PC-9 (cell line): ENCODE measurements around the gene USHBP1. TPM values are rescaled to one million over a fixed set of nuclear protein-coding genes. Genes with fewer than 3 reads are reported as not detected.

Source experiments
- BruUV-seq: library from RNA; stranded (reverse); fragments of 400-500 nt; replicated peaks from 2 replicates; lab custom pipeline; 2021; lab: Mats Ljungman, UMichigan
- CTCF ChIA-PET: fragments of 300-600 bp; sonication (Branson Sonifier 250); formaldehyde crosslinking; loops from one replicate; lab custom pipeline; 2022; ENCODE audit warnings: antibody characterized with exemption; lab: Charles Lee
- POLR2A ChIA-PET: fragments of 300-600 bp; sonication (Branson Sonifier 250); formaldehyde crosslinking; loops from one replicate; lab custom pipeline; 2022; ENCODE audit warnings: antibody characterized with exemption; ENCODE audit not compliant: unreplicated experiment; lab: Charles Lee
- DNase-seq, 2 experiments: peaks; one replicate each; pipeline versions ENCODE4 v3.0.0 to v3.0.0-alpha.2; 2015 to 2022; ENCODE audit warnings: mixed read lengths in 1 of 2
- H2AFZ ChIP-seq: fragments of 200-600 bp; sonication (generic); 2 replicates; pipeline ENCODE4 v1.8.1; 2017; ENCODE audit warnings: antibody characterized with exemption
- H3F3A ChIP-seq: fragments of 200-600 bp; sonication (generic); 2 replicates; pipeline ENCODE4 v1.8.1; 2017; ENCODE audit warnings: antibody characterized with exemption, mild to moderate bottlenecking, low read depth; ENCODE audit not compliant: insufficient read depth
- H3K27ac ChIP-seq: fragments of 200-600 bp; sonication (generic); 2 replicates; pipeline ENCODE4 v1.6.1; 2016; ENCODE audit warnings: mixed run types
- H3K27me3 ChIP-seq: fragments of 200-600 bp; sonication (generic); 2 replicates; pipeline ENCODE4 v1.6.1; 2016; ENCODE audit warnings: low read depth, mixed run types; ENCODE audit not compliant: insufficient read depth
- H3K36me3 ChIP-seq: fragments of 200-600 bp; sonication (generic); 2 replicates; pipeline ENCODE4 v1.6.1; 2016; ENCODE audit warnings: low read depth, mixed run types
- H3K4me1 ChIP-seq: fragments of 200-600 bp; sonication (generic); replicated peaks from 2 replicates; pipeline ENCODE4 v1.6.1; 2016; ENCODE audit warnings: mixed run types; ENCODE audit not compliant: insufficient read depth
- H3K4me2 ChIP-seq: fragments of 200-600 bp; sonication (generic); 2 replicates; pipeline ENCODE4 v1.6.1; 2017; ENCODE audit warnings: mixed run types
- H3K4me3 ChIP-seq: fragments of 200-600 bp; sonication (generic); 2 replicates; pipeline ENCODE4 v1.6.1; 2016; ENCODE audit warnings: mixed run types
- H3K79me2 ChIP-seq: fragments of 200-600 bp; sonication (generic); 2 replicates; pipeline ENCODE4 v1.6.1; 2017; ENCODE audit warnings: low read depth, mixed run types
- H3K9me2 ChIP-seq: fragments of 200-600 bp; sonication (generic); 2 replicates; pipeline ENCODE4 v1.8.1; 2017; ENCODE audit warnings: mild to moderate bottlenecking; ENCODE audit not compliant: insufficient read depth
- H3K9me3 ChIP-seq: fragments of 200-600 bp; sonication (generic); 2 replicates; pipeline ENCODE4 v1.8.1; 2016; ENCODE audit warnings: low read depth; ENCODE audit not compliant: insufficient read depth
- H4K20me1 ChIP-seq: fragments of 200-600 bp; sonication (generic); 2 replicates; pipeline ENCODE4 v1.8.1; 2017; ENCODE audit not compliant: insufficient read depth
- EZH2 ChIP-seq: fragments of 200-600 bp; sonication (generic); IDR thresholded peaks from 2 replicates; pipeline ENCODE4 v1.8.0; 2017; ENCODE audit warnings: antibody characterized with exemption, low read depth
- intact Hi-C: fragments of 100-400 bp; cut with micrococcal nuclease; formaldehyde crosslinking; loops from one replicate; pipeline ENCODE4 v1.10.0; 2022; ENCODE audit not compliant: unreplicated experiment
- total RNA-seq: library from RNA; stranded (reverse); gene quantifications from 2 replicates; pipeline ENCODE4 v1.2.3, GENCODE V29; 2021
- TF ChIP-seq, protein P1 (sequence below): fragments of 200-600 bp; sonication (generic); conservative IDR thresholded peaks from 2 replicates; pipeline ENCODE4 v1.6.1; 2017; ENCODE audit warnings: mixed run types, antibody characterized with exemption, mild to moderate bottlenecking, moderate library complexity

The USHBP1 gene
- total RNA-seq, 1 experiment from 2014 or later, result not detected

DNA sequence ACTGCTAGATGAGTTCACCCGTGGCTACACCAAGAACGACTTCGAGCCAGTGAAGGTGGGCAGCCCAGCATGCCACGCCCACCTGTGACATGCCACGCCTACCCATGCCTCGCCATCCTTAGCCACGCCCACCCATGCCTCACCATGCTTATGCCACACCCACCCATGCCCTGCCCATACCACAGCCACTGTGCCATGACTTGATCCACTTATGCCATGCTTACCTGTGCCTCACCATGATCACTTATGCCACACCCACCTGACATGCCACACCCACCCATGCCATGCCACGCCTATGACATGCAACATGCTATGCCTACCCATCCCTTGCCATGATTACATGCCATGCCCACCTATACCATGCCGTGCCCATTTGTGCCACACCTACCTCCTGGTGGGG, 62.3 kb downstream of the USHBP1 start:
- 0 out of 2 replicates have a peak, but pooled peaks cover 6% of the 10 kb centered on the region for H3K36me3 ChIP-seq
- H3K27ac ChIP-seq, result no peak overlapping the region
- no peak overlapping the region for H3K4me2 ChIP-seq
- TF ChIP-seq, protein P1, sequence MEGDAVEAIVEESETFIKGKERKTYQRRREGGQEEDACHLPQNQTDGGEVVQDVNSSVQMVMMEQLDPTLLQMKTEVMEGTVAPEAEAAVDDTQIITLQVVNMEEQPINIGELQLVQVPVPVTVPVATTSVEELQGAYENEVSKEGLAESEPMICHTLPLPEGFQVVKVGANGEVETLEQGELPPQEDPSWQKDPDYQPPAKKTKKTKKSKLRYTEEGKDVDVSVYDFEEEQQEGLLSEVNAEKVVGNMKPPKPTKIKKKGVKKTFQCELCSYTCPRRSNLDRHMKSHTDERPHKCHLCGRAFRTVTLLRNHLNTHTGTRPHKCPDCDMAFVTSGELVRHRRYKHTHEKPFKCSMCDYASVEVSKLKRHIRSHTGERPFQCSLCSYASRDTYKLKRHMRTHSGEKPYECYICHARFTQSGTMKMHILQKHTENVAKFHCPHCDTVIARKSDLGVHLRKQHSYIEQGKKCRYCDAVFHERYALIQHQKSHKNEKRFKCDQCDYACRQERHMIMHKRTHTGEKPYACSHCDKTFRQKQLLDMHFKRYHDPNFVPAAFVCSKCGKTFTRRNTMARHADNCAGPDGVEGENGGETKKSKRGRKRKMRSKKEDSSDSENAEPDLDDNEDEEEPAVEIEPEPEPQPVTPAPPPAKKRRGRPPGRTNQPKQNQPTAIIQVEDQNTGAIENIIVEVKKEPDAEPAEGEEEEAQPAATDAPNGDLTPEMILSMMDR, result no peak
- no peak for TF ChIP-seq EZH2
- no peaks in the 10 kb centered on the region for H3K9me3 ChIP-seq
- CTCF ChIA-PET, result interaction anchor here (0.5 kb wide), 1 partner anchor 136 kb away, joined by 5 read pairs; no protein-coding TSS in a partner anchor
- no peak for DNase-seq
- intact Hi-C loops, result no loop called here
- no peaks in the 10 kb centered on the region for H3K9me2 ChIP-seq
- POLR2A ChIA-PET, result no interaction called here
- H3K27me3 ChIP-seq, result no peaks in the 10 kb centered on the region
- BruUV-seq, result no TSS peak
- peaks cover 11% of the 10 kb centered on the region for H3F3A ChIP-seq
- no peaks in the 10 kb centered on the region for H4K20me1 ChIP-seq
- no peaks in the 10 kb centered on the region for H3K4me1 ChIP-seq
- no peaks in the 10 kb centered on the region for H3K79me2 ChIP-seq
- H2AFZ ChIP-seq, result no peak overlapping the region
- no peak overlapping the region for H3K4me3 ChIP-seq

DNA sequence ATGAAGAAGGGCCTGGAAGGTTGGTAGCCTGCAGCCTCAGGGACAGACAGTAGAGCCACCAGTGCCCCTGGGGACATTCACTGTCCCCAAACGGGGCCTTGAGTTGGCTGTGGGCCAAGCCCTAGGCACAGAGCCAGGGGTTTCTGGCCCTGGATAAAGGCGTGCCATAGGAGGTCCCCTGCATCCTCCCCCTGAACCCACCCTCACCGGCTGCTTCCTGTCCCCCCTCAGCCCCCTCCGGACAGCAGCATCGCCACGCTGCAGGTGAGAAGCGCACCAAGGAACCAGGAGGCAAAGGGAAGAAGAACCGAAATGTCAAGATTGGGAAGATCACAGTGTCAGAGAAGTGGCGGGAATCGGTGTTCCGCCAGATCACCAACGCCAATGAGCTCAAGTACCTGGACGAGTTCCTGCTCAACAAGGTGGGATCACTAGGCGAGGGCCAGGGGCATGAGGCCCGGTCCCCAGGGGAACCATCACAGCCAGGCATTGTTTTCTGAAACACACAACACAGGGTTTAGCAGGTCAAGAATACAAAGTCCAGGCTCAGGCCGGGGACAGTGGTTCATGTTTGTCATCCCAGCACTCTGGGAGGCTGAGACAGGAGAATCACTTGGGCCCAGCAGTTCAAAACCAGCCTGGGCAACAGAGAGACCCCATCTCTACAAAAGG, 64.0 kb downstream of the USHBP1 start:
- no peak overlapping the region for H2AFZ ChIP-seq
- ChIA-PET POLR2A (no interaction called here), CTCF (interaction anchor here (0.6 kb wide), 1 partner anchor 368 kb away, joined by 4 read pairs; no protein-coding TSS in a partner anchor)
- H3K9me3 ChIP-seq, result no peaks in the 10 kb centered on the region
- TF ChIP-seq EZH2, result no peak
- TF ChIP-seq, protein P1, result no peak
- 0 out of 2 replicates have a peak, but pooled peaks cover 6% of the 10 kb centered on the region for H3K36me3 ChIP-seq
- peaks cover 9% of the 10 kb centered on the region for H3F3A ChIP-seq
- no peaks in the 10 kb centered on the region for H4K20me1 ChIP-seq
- no peak overlapping the region for H3K4me2 ChIP-seq
- no peaks in the 10 kb centered on the region for H3K9me2 ChIP-seq
- no peaks in the 10 kb centered on the region for H3K79me2 ChIP-seq
- intact Hi-C loops, result no loop called here
- no peaks in the 10 kb centered on the region for H3K27me3 ChIP-seq
- BruUV-seq, result no TSS peak
- H3K4me1 ChIP-seq, result no peaks in the 10 kb centered on the region
- no peak overlapping the region for H3K4me3 ChIP-seq
- H3K27ac ChIP-seq, result no peak overlapping the region
- DNase-seq, result no peak

Other genes starting within 250 kb of the USHBP1 start
- 23.7 and 25.8 TPM in 2 replicates for gene CPAMD8, start 237.9 kb downstream of the USHBP1 start, total RNA-seq
- 26.5 and 30.8 TPM in 2 replicates for gene HAUS8, start 189.3 kb downstream of the USHBP1 start, total RNA-seq
- 81.2 and 103 TPM in 2 replicates for gene MYO9B, start 189.0 kb downstream of the USHBP1 start, total RNA-seq
- 19.8 and 22.5 TPM in 2 replicates for gene USE1, start 49.4 kb downstream of the USHBP1 start, total RNA-seq
- 30.6 and 34.5 TPM in 2 replicates for gene OCEL1, start 38.5 kb downstream of the USHBP1 start, total RNA-seq
- gene NR2F6, start 18.8 kb downstream of the USHBP1 start, total RNA-seq, result 90.8 and 112 TPM in 2 replicates
- gene BABAM1, start 2.7 kb upstream of the USHBP1 start, total RNA-seq, result 127 and 152 TPM in 2 replicates
- 0.65 and 1.2 TPM in 2 replicates for gene ANKLE1, start 17.2 kb upstream of the USHBP1 start, total RNA-seq
- gene ABHD8, start 38.7 kb upstream of the USHBP1 start, total RNA-seq, result 32.2 and 37.5 TPM in 2 replicates
- 64.8 and 70.8 TPM in 2 replicates for gene MRPL34, start 41.1 kb upstream of the USHBP1 start, total RNA-seq
- 47.6 and 72.5 TPM in 2 replicates for gene DDA1, start 44.8 kb upstream of the USHBP1 start, total RNA-seq
- 11.4 and 15.1 TPM in 2 replicates for gene ANO8, start 70.1 kb upstream of the USHBP1 start, total RNA-seq
- 48.8 and 50.7 TPM in 2 replicates for gene GTPBP3, start 72.8 kb upstream of the USHBP1 start, total RNA-seq
- not detected in 2 replicates for gene PLVAP, start 112.6 kb upstream of the USHBP1 start, total RNA-seq
- not detected in 2 replicates for gene CCDC194, start 129.5 kb upstream of the USHBP1 start, total RNA-seq
- gene BST2, start 140.9 kb upstream of the USHBP1 start, total RNA-seq, result 2.7 and 3.3 TPM in 2 replicates
- 58.1 and 80.0 TPM in 2 replicates for gene MVB12A, start 155.3 kb upstream of the USHBP1 start, total RNA-seq
- 2.0 and 3.9 TPM in 2 replicates for gene TMEM221, start 183.9 kb upstream of the USHBP1 start, total RNA-seq
- gene NXNL1, start 196.2 kb upstream of the USHBP1 start, total RNA-seq, result not detected in 2 replicates
- 30.8 and 40.2 TPM in 2 replicates for gene SLC27A1, start 205.8 kb upstream of the USHBP1 start, total RNA-seq
- 175 and 290 TPM in 2 replicates for gene PGLS, start 246.9 kb upstream of the USHBP1 start, total RNA-seq